Fibroblast of lung (primary cell): ENCODE measurements around the gene PTPRM. TPM values are rescaled to one million over a fixed set of nuclear protein-coding genes. Genes with fewer than 3 reads are reported as not detected.

Experiments
- DNase-seq, 2 donors: peaks; one replicate each; pipeline versions ENCODE4 v3.0.0 to v3.0.0-alpha.2; 2010; ENCODE audit warnings: low read depth in 2 of 2
- H2AFZ ChIP-seq: 2 replicates; pipeline ENCODE4 v1.5.1; 2012; ENCODE audit warnings: low read length, control low read depth, inconsistent platforms
- H3K27ac ChIP-seq: 2 replicates; pipeline ENCODE4 v1.5.1; 2011; ENCODE audit warnings: low read length, control low read depth; ENCODE audit not compliant: insufficient read depth
- H3K27me3 ChIP-seq: 2 replicates; pipeline ENCODE4 v1.5.1; 2011; ENCODE audit warnings: mild to moderate bottlenecking, low read length; ENCODE audit not compliant: control insufficient read depth, insufficient read depth
- H3K36me3 ChIP-seq: 2 replicates; pipeline ENCODE4 v1.5.1; 2011; ENCODE audit warnings: low read length; ENCODE audit not compliant: control insufficient read depth, insufficient read depth
- H3K4me1 ChIP-seq: 2 replicates; pipeline ENCODE4 v1.5.1; 2011; ENCODE audit warnings: low read length; ENCODE audit not compliant: control insufficient read depth, insufficient read depth; ENCODE audit errors: extremely low read depth
- H3K4me2 ChIP-seq: 2 replicates; pipeline ENCODE4 v1.5.1; 2011; ENCODE audit warnings: low read length, control low read depth; ENCODE audit not compliant: insufficient read depth; ENCODE audit errors: extremely low read depth
- H3K4me3 ChIP-seq, 4 experiments: fragments of 200-600 bp in 1 of 4; sonication (generic) in 1 of 4; replicated peaks in 1 of 4; 2 replicates each; pipeline ENCODE4 v1.5.1; 2011 to 2016; ENCODE audit warnings: low read length in 4 of 4, low read depth in 3 of 4, mild to moderate bottlenecking in 3 of 4, control low read depth in 2 of 4, inconsistent platforms in 1 of 4, mixed read lengths in 1 of 4; ENCODE audit not compliant: insufficient read depth in 1 of 4; ENCODE audit errors: control extremely low read depth in 1 of 4
- H3K79me2 ChIP-seq: 2 replicates; pipeline ENCODE4 v1.5.1; 2012; ENCODE audit warnings: mild to moderate bottlenecking, low read length, inconsistent platforms; ENCODE audit not compliant: control insufficient read depth, insufficient read depth
- H3K9ac ChIP-seq: 2 replicates; pipeline ENCODE4 v1.5.1; 2011; ENCODE audit warnings: mild to moderate bottlenecking, low read length, control low read depth; ENCODE audit not compliant: insufficient read depth
- H3K9me3 ChIP-seq: 2 replicates; pipeline ENCODE4 v1.5.1; 2012; ENCODE audit warnings: low read depth, low read length; ENCODE audit not compliant: control insufficient read depth, insufficient read depth
- H4K20me1 ChIP-seq: 2 replicates; pipeline ENCODE4 v1.5.1; 2011; ENCODE audit warnings: low read length; ENCODE audit not compliant: control insufficient read depth, insufficient read depth; ENCODE audit errors: extremely low read depth
- CTCF ChIP-seq, 2 donors: IDR thresholded peaks in 1 of 2; conservative IDR thresholded peaks in 1 of 2; 1 replicate in 1 of 2; 2 replicates in 1 of 2; pipeline ENCODE4 v1.5.1; 2011 to 2012; ENCODE audit warnings: low read length in 2 of 2, control low read depth in 1 of 2, inconsistent platforms in 1 of 2, low read depth in 1 of 2, mild to moderate bottlenecking in 1 of 2
- EZH2 ChIP-seq: IDR thresholded peaks from 2 replicates; pipeline ENCODE4 v1.5.1; 2012; ENCODE audit warnings: low read length, control low read depth, mild to moderate bottlenecking; ENCODE audit errors: missing control alignments
- polyA plus RNA-seq, 2 donors: library from polyadenylated mRNA; depleted of rRNA in 1 of 2; stranded (reverse) in 1 of 2; unstranded in 1 of 2; fragments of >200 nt; gene quantifications; 2 replicates each; pipeline ENCODE4 v1.2.1, GENCODE V29; 2011 to 2012; ENCODE audit warnings: missing spikeins in 1 of 2
- total RNA-seq: library from RNA; depleted of rRNA; stranded (reverse); fragments of >200 nt; gene quantifications from 2 replicates; pipeline ENCODE4 v1.2.1, GENCODE V29; 2014

PTPRM gene
- total and polyA plus RNA-seq, 2 donors (not counting 1 experiment from before 2014, with no cell fraction given), result 86.6 to 87.0 TPM

GRCh38 chr18:7586379-7586778, 19.3 kb downstream of the PTPRM start:
- TF ChIP-seq EZH2, result no peak
- no peak for TF ChIP-seq CTCF (conservative IDR thresholded peaks at IDR 0.05 in 1 of 2, IDR thresholded peaks at IDR 0.05 in 1 of 2; ENCODE audit: low read depth in 1 of 2, low read length in 2 of 2)
- Histone ChIP-seq H3K36me3 (no peaks in the 10 kb centered on the region), H3K9me3 (no peaks in the 10 kb centered on the region), H3K9ac (no peak overlapping the region), H2AFZ (no peak overlapping the region), H3K79me2 (no peaks in the 10 kb centered on the region), H3K4me2 (no peak overlapping the region), H3K4me3 (no peak overlapping the region), H3K27me3 (no peaks in the 10 kb centered on the region), H3K27ac (no peak overlapping the region), H3K4me1 (no peaks in the 10 kb centered on the region), H4K20me1 (no peaks in the 10 kb centered on the region)
- DNase-seq, result no peak

GRCh38 chr18:7590826-7591560, 23.9 kb downstream of the PTPRM start:
- no peaks in the 10 kb centered on the region for H3K27me3 ChIP-seq
- H3K9ac ChIP-seq, result no peak overlapping the region
- H3K79me2 ChIP-seq, result no peaks in the 10 kb centered on the region
- no peak overlapping the region for H3K4me3 ChIP-seq
- H2AFZ ChIP-seq, result peak overlapping the region; percentile 14
- H3K4me2 ChIP-seq, result peak overlapping the region; percentile 44
- no peak overlapping the region for H3K27ac ChIP-seq
- no peaks in the 10 kb centered on the region for H3K36me3 ChIP-seq
- no peak for TF ChIP-seq EZH2
- no peak for TF ChIP-seq CTCF (conservative IDR thresholded peaks at IDR 0.05 in 1 of 2, IDR thresholded peaks at IDR 0.05 in 1 of 2; ENCODE audit: low read depth in 1 of 2, low read length in 2 of 2)
- H3K4me1 ChIP-seq, result no peaks in the 10 kb centered on the region
- no peaks in the 10 kb centered on the region for H3K9me3 ChIP-seq
- H4K20me1 ChIP-seq, result no peaks in the 10 kb centered on the region
- DNase-seq, result peak in 1 of 2 donors; percentile 37

- Histone ChIP-seq H2AFZ (no peak overlapping the region), H3K27ac (no peak overlapping the region), H3K4me2 (no peak overlapping the region), H3K4me1 (no peaks in the 10 kb centered on the region), H3K4me3 (no peak overlapping the region), H3K36me3 (no peaks in the 10 kb centered on the region), H3K27me3 (no peaks in the 10 kb centered on the region), H3K9ac (no peak overlapping the region), H3K9me3 (no peaks in the 10 kb centered on the region), H3K79me2 (no peaks in the 10 kb centered on the region), H4K20me1 (no peaks in the 10 kb centered on the region)
- TF ChIP-seq CTCF (conservative IDR thresholded peaks at IDR 0.05 in 1 of 2, IDR thresholded peaks at IDR 0.05 in 1 of 2; ENCODE audit: low read depth in 1 of 2, low read length in 2 of 2), result no peak
- no peak for TF ChIP-seq EZH2
- no peak for DNase-seq
Observed at GRCh38 chr18:7592305-7593071, 25.4 kb downstream of the PTPRM start.
